Measurements from ENCODE around the gene SUN1.

Gene SUN1

DNA sequence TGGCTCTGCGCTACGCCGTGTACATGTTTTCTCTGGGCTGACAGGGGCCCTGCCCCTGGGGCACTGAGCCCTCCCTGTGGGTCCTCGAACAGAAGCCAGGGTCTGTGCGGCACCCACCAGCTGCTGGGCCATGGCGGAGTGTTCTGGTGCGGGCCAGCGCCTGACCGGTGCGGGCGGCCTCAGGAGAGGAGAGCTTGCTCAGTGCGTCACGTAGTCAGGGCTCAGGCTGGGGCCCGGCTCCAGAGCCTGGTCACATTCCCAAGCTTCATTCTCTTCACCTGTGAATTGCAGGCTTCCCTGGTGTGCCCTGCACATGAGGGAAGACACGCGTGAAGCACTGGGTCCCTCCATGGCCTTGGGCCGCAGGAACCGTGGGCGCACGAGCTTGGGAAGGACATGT is 59.5 kb downstream of the SUN1 start:
- no peak for DNase-seq (ENCODE audit: low read depth in 2 of 2)

DNA sequence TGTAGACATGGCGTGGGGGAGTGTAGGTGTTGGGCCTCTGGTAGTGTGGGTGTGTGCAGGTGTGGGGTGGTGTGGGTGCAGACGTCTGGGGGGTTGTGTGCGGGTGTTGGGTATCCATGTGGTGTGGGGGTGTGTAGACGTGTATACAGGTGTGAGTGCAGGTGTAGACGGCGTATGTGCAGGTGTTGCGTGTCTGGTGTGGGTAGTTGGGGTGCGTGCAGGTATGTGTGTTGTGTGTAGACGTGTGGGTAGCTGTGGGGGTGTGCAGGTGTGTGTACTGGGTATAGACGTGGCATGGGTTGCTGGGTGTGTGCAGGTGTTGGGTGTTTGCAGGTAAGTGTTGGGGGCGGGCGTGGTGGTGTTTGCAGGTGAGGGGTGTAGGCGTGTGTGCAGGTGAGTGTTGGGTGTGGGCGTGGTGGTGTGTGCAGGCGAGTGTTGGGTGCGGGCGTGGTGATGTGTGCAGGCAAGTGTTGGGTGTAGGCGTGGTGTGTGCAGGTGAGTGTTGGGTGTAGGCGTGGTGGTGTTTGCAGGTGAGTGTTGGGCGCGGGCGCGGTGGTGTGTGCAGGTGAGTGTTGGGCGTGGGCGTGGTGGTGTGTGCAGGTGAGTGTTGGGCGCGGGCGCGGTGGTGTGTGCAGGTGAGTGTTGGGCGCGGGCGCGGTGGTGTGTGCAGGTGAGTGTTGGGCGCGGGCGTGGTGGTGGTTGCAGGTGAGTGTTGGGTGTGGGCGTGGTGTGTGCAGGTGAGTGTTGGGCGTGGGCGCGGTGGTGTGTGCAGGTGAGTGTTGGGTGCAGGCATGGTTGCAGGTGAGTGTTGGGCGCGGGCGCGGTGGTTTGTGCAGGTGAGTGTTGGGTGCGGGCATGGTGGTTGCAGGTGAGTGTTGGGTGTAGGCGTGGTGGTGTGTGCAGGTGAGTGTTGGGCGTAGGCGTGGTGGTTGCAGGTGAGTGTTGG is 60.6 kb downstream of the SUN1 start:
- DNase-seq (ENCODE audit: low read depth in 2 of 2), result no peak

DNA sequence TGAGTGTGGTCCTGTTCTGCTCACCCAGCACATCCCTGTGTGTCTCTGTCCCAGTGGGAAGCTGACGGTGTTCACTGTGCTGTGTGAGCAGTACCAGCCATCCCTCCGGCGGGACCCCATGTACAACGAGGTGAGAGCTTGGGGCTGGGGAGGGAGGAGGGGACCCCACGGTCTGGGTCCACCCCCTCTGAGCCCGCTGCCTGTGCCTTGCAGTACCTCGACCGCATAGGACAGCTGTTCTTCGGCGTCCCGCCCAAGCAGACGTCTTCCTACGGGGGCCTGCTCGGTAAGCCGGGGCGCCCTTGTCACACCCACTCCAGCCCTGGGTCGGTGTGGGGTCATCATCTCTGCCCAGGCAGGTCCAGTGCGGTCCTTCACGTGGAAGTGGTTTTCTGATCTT is 61.4 kb downstream of the SUN1 start:
- no peak for DNase-seq (ENCODE audit: low read depth in 2 of 2)

DNA sequence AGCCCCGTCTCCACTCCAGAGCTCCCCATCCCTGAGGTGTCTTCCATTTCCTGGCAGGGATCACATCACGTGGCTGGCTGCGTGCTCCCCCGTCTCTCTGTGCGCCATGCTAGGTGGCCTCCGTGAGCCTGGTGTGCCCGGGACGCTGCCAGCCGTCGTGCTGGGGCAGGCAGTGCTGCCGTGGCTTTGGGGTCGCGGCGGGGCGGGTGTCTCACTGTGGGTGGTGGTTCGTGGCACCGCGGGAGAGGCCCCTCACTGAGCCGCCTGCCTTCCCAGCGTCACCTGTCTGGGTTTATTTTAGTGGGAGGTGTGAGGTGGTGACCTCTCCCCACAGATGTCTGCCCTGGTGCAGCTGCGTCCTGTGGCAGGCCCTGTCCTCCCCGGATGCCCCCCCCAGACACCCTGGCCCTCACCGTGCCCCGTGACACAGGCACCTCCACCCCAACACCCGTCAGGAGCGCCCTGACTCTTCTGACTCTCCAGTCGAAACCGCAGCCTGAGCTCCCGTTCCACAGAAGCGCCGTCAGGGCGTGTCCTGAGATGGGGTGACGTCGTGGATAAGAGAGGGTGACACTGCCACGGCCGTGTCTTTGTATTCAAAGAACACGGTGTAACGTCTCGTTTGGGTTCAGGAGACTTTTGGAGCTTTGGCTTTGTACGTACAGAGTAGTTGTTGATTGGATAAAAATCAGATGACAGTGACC is 62.0 kb downstream of the SUN1 start:
- DNase-seq (ENCODE audit: low read depth in 2 of 2), result no peak

DNA sequence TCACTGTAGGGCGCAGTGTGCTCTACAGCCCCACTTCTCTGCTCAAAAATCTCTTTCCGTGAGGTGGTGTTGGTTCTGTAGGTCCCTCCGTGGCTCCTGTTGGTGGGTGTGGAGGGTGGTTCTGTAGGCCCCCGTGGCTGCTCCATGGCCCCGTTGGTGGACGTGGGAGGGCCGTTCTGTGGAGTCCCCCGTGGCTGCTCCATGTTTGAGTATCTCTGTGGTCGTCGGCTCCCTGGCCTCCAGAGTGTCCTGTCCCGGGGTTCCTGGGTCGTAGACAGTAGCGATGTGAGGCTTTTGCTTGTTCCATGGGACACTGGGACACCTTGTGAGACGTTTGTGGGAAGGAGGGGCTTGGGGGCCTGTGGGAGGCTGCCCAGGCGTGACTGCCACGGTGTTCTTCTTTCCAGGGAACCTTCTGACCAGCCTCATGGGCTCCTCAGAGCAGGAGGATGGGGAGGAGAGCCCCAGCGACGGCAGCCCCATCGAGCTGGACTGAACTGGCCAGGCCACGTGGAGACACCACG is 62.7 kb downstream of the SUN1 start:
- no peak for DNase-seq (ENCODE audit: low read depth in 2 of 2)

DNA sequence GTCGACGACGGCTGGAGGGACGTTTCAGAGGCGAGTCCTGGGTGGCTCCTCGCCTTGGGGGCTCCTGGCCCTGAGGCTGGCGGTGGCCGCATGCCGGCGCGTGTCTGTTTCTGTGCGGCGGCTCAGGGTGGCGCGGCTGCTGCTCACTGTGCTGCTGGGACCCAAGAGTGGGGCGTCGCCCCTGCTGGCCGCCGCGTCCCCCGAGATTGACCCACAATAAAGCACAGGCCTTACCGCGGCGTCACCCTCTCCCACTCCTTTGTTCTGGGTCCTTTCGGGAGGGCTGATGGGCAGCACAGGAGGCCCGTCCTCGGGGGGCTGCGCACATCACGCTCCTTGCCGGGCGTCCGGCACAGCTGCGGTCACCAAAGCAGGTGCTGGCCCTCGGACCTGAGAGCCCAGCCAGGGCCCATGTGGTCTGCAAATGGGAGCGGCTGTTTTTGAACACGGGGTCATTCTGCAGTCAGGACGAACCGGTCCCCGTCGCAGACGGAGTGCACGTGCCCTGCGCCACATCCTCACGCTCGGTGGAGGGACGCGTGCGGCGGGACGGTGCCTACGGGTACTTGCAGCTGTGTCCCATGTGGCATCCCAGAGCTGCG is 63.3 kb downstream of the SUN1 start:
- DNase-seq (ENCODE audit: low read depth in 2 of 2), result no peak

DNA sequence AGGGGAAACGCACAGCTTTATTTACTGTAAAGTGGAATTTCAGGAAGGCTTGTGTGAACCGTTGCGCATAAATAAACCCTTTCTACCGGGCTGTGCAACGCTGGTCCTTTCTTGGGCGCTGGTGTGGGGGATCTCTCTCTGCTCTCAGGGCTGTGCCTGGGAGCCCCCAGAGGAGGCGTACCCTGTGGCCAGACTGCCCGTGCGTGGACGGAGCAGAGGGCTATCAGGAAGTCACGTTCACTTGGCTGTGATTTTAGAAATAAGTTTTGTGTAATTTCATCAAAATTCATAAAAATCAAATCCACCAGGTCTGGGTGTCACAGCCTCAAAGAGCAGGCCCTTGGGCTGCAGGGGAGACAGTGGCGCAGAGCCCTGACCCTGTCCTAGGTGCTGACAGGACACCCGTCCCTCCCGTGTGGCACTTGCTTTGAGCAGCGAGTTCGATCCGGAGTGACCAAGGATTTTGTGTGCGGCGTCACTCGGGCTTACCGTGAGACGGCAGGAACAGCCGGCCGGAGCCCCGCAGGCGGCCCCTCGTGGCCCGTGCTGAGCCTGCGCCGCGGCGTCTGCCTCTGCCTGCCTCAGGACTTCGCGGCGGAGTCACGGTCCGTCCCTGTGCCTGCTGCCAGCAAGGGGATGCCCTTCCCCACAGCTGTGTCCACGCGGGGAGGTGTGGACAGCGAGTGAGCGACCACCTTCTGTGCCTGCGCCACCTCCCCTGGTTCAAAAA is 64.2 kb downstream of the SUN1 start:
- DNase-seq (ENCODE audit: low read depth in 2 of 2), result no peak

DNA sequence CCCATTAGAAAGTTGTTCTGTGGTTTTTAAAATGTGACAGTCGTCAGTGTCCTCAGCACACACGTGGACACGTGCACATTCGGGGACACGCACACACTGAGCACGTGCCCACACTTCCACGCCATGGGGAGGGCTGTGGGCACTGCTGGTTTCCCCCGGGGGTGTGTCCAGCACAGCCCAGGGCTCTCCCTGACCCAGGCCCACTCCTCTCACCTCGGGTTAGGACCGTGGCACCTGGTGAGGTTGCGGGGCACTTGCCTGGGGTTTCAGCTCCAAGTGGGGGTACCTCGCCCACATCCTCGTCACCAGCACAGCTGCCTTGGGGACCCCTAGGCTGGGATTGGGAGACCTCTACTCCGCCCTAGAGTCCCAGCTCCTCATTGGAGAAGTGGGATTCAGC is 64.8 kb downstream of the SUN1 start:
- DNase-seq (ENCODE audit: low read depth in 2 of 2), result no peak

DNA sequence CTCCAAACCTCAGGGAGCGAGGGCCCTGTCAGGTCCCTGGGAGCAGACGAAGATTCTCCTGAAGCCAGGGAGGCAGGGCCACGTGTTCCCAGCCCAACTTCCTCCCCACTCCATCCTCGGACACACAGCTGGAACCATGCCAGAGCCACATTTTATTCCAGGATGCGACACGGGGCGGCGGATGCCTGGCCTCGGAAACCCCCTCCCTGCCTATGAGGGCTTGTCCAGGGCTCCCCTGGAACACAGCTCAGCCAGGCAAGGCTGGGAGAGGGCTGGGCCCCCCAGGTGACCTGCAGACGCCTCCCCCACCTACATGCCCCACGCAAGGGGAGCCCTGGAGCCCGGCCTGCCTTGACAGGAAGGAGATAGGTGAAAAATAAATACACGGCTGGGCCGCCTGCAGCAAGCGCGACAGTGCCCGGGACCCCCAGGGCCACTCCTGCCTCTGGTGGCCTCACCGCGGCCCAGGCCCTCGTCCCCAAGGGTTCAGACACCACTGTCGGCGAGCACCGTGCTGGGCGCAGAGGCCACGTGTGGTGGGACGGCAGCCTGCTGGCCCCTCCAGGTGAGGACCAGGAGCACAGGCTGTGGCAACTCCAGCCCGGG is 65.6 kb downstream of the SUN1 start:
- no peak for DNase-seq (ENCODE audit: low read depth in 2 of 2)

DNA sequence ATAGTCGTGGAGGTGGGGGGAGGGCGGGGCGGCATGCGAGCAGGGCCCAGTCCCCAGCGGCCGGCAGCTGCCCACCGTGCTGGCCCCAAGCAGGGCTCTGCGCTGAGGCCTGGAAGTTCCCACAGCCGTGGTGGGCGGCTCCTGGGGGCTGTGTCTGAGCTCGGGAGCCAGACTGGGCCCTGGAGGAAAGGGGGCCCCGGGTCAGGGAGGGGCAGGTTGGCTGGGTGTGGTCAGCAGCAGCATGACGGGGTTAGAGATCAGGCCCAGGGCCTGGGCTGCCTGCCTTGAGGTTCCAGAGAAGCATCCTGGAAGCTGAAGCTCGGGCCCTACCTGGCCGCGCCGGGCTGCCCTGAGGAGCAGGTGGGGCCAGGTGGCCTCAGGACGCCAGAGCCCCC is 66.2 kb downstream of the SUN1 start:
- no peak for DNase-seq (ENCODE audit: low read depth in 2 of 2)

DNA sequence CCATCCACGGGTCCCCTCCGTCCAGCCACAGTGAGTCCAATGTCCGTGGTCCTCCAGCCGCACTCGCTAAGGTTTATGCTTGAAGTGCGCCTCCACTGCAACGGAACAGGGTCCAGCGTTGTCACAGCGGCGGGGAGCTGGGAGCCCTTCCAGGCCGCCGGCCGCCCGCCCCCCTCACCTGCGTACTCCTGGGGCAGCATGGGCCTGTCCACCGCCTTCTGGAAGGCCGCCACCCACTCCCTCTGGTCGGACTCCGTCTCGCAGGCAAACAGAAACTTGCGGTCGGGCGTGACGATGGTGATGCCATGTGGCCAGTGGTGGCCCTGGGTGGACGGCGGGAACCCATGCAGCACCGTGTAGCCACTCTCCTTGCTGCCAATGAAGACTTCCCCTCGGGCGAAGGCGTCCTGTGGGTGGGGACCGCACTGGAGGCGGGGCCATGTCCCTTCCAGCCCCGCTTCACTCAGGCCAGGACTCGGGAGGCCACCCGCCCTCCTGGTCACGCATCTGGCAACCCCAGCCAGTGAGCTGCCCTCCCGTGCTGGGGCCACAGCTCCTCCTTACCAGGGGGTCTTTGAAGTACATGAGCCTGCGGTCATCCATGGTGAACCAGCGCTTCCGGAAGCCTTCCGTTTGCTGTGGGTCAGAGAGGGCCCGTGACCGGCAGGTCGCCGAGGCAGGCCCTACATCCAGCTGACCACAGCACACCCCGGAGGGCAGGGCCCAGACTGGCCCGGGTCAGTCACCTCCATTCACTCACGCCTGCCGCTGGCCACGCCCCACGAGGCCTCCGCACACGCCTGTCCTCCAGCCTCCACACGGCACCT is 66.8 kb downstream of the SUN1 start:
- no peak for DNase-seq (ENCODE audit: low read depth in 2 of 2)

DNA sequence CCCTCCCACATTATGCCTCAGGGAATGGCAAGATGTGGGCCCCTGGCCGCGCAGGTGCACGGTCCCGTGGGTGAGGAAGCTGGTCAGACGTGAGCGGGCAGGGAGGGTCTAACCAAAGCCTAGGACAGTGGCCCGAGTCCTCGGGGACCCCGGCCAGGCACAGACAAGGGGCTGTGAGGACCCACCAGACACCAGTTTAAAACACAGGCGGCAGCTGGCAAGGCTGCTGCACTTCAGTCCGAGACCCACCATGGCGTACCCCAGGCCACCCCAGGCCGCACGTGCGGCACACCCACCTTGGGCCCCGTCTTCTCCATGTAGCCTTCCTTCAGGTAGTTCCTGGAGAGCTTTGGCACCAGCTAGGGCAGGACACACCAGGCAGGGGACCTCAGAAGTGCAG is 67.5 kb downstream of the SUN1 start:
- DNase-seq (ENCODE audit: low read depth in 2 of 2), result no peak

DNA sequence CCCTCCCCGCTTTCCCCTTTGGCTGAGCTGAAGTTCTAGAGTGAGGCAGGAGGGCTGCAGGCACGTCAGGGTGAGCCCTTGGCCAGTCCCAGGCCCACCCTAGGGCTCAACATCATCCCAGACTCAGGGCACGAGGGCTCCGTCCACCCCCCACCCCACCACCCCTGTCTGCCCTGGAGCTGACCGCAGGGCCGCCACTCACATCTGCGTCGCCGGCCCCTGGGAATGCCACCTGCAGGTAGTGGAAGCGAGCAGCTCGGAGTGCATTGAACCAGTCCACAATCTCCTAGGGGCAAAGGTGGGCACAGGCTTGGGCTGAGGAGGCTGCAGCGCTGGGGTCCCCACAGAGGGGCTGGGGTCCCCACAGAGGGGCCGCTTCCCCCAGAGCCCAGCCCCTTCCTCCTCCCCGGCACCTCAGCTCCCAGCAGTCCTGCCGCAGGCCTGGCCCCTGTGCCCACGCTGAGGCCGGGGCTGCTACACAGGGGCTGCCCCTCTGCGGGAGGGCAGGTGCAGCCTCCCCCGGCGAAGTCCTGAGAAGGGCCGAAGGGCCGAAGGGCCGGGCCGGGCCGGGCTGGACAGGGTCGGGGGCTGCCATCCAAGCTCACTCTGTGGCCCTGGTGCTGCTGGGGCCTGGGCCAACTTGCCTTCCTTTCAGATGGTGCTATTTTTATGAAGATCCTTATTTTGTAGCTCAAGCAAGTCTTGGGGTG is 68.2 kb downstream of the SUN1 start:
- no peak for DNase-seq (ENCODE audit: low read depth in 2 of 2)

DNA sequence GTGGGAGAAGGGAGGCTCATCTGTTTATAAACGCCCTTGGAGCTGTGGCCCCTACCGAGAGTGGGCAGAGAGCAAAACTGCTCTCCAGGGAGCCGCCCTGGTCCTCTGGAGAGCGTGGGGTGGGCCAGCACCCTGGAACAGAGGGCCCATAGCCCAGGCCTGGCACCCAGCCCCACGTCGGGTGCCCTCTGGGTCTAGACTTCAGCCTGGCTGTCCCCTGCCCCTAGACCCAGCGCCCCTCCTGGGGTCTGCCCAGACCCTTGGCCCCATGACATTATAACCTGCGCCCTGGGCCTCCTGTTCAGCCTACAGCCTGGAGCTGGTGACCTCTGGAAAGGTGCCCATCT is 68.7 kb downstream of the SUN1 start:
- no peak for DNase-seq (ENCODE audit: low read depth in 2 of 2)

DNA sequence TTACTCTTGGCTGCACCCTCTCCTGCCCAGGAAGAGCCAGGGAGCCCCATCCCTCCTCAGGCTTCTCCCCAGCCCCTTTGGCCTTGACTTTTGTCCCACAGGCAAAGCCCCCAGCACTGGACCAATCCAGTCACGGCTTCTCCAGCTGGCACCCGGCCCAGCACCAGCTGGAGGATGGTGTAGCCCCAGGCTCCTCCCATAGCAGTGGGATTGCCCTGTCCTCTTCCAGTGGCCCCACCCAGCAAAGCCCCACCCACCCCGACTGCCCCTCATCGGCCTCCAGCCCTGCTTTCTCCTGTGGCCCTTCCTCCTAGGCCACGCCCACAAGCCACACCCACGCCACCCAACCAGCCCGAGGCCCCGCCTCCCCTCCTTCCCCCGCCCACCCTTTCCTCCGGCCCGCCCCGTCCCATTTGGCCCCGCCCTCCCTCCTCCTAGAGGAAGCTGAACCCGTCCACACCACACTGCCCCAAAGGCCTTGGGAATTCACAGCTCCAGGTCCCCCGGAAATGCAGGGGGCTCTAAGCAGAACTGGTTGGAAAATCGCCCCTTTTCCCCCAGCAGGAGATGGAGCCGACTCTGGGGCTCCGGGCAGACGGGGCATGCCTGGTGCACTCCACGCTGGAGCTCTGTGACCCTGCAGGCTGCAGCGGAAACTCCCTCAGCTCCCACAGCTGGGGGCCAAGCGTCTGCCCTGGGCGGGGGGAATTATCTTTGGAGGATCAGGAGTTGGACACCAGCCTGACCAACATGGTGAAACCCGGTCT is 69.3 kb downstream of the SUN1 start:
- DNase-seq (ENCODE audit: low read depth in 2 of 2), result peak in 1 of 2 donors; percentile 66

DNA sequence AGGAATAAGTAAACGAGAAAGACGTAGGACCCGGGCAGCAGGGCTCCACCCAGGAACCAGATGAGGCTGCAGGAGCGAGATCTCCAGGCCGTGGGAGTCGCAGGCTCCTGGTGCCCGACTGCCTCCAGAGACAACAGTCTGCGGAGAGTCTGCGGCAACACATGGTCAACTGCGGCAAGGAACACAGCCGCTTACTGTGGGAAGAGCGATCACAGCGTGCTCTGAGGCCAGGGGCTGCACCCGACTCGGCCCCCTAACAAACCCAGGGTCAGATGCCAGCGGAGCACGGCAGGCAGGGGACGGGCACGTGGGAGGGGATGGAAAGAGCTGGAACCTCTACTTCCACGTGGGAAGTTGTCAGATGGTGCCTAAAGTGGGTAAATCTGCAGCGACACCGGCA is 70.7 kb downstream of the SUN1 start:
- no peak for DNase-seq (ENCODE audit: low read depth in 2 of 2)

DNA sequence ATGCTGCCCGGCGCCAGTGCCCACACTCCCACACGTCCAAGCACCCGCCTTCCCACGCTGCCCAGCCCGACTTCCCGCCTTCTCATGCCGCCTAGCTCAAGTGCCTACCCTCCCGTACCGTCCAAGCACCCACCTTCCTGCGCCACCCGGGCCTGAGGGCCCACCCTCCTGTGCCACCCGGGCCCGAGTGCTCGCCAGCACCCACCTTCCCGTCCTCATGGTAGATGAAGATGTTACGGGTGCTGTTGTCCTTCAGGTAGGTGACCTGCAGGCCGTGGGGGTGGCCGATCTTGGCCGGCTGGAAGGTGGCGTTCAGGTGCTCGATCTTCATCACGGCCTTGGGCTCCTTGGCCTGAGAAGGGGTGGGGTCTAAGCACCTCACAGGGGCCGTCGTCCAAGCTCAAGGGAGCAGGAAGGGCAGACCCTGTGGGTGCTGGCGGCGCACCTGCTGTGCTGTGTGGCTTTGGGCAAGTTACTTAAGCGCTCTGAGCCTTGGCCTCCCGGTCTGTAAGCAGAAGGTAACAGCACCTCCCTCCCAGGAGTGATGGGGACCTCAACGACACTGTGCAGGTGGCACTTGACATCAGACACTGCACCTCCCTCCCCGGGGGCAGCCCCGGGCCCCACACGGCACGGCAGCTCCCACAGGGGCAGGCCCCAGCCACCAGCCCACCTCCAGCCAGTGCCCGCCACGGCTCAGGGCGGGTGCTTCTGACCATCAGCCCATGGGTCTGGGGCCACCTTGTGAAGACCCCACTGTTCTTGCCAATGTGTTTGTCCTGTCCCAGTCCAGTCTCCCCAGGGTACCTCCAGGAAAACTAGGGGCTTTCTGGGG is 71.9 kb downstream of the SUN1 start:
- DNase-seq (ENCODE audit: low read depth in 2 of 2), result no peak

DNA sequence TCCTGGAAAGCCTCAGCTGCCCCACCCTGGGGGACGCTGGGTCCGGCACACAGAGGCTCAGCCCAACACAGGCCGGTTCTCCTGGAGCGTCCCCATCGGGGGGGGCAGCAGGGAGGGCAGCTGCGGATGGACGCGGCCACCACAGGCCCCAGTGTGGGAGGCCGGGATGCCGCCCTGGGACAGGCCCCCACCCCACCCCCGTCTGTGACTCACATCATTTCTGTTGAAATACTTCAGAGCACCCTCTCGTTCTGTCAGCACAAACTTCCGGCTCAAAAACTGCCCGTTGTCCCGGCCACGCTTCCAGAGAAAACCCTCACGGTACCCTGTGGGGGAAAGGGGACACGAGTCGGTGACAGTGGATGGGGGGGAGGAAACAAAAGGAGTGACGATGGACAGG is 72.6 kb downstream of the SUN1 start:
- DNase-seq (ENCODE audit: low read depth in 2 of 2), result no peak
